KMS-11 (cell line): ENCODE measurements around the gene ACOX2.

ENCODE experiments used
- H2AFZ ChIP-seq: fragments of 200-600 bp; sonication (generic); 2 replicates; pipeline ENCODE4 v1.6.1; 2016; ENCODE audit warnings: antibody characterized with exemption, mixed run types, low read depth
- H3K27ac ChIP-seq: fragments of 200-600 bp; sonication (generic); 2 replicates; pipeline ENCODE4 v1.6.1; 2016; ENCODE audit warnings: mild to moderate bottlenecking, mixed run types
- H3K27me3 ChIP-seq: fragments of 200-600 bp; sonication (generic); 2 replicates; pipeline ENCODE4 v1.6.1; 2017; ENCODE audit warnings: mild to moderate bottlenecking, low read depth, mixed run types, moderate library complexity; ENCODE audit not compliant: insufficient read depth
- H3K36me3 ChIP-seq: fragments of 200-600 bp; sonication (generic); 2 replicates; pipeline ENCODE4 v1.6.1; 2017; ENCODE audit warnings: mild to moderate bottlenecking, mixed run types; ENCODE audit not compliant: insufficient read depth
- H3K4me1 ChIP-seq: fragments of 200-600 bp; sonication (generic); 2 replicates; pipeline ENCODE4 v1.6.1; 2016; ENCODE audit warnings: mild to moderate bottlenecking, low read depth, mixed run types; ENCODE audit not compliant: poor library complexity, severe bottlenecking
- H3K4me2 ChIP-seq: fragments of 200-600 bp; sonication (generic); 2 replicates; pipeline ENCODE4 v1.7.0; 2016; ENCODE audit warnings: mild to moderate bottlenecking, mixed run types
- H3K4me3 ChIP-seq: fragments of 200-600 bp; sonication (generic); IDR thresholded peaks from 2 replicates; pipeline ENCODE4 v1.6.1; 2017; ENCODE audit warnings: low read depth, low read length, mixed read lengths; ENCODE audit not compliant: insufficient read depth
- H3K79me2 ChIP-seq: fragments of 200-600 bp; sonication (generic); 2 replicates; pipeline ENCODE4 v1.6.1; 2016; ENCODE audit warnings: low read depth, mixed run types; ENCODE audit not compliant: insufficient read depth
- H3K9ac ChIP-seq: fragments of 200-600 bp; sonication (generic); 2 replicates; pipeline ENCODE4 v1.6.1; 2016; ENCODE audit warnings: mild to moderate bottlenecking, mixed run types
- H4K20me1 ChIP-seq: fragments of 200-600 bp; sonication (generic); 2 replicates; pipeline ENCODE4 v1.6.1; 2016; ENCODE audit warnings: mild to moderate bottlenecking, mixed run types; ENCODE audit not compliant: insufficient read depth
- CTCF ChIP-seq: fragments of 200-600 bp; sonication (generic); conservative IDR thresholded peaks from 2 replicates; pipeline ENCODE4 v1.6.1; 2017; ENCODE audit warnings: low read depth, mild to moderate bottlenecking, antibody characterized with exemption, low read length, moderate library complexity, mixed read lengths

The ACOX2 gene

GRCh38 chr3:58488967-58489366, 48.0 kb downstream of the ACOX2 start:
- Histone ChIP-seq H4K20me1 (no peaks in the 10 kb centered on the region), H3K79me2 (peaks cover 14% of the 10 kb centered on the region; the same call in 1 of the 2 replicates), H3K9ac (no peak overlapping the region), H3K36me3 (no peaks in the 10 kb centered on the region), H3K4me3 (no peak overlapping the region), H3K4me2 (no peak overlapping the region), H3K27ac (no peak overlapping the region), H3K27me3 (no peaks in the 10 kb centered on the region), H2AFZ (no peak overlapping the region), H3K4me1 (peaks cover 9% of the 10 kb centered on the region)
- no peak for TF ChIP-seq CTCF

GRCh38 chr3:58487140-58487886, 49.7 kb downstream of the ACOX2 start:
- Histone ChIP-seq H3K4me3 (no peak overlapping the region), H3K36me3 (no peaks in the 10 kb centered on the region), H3K79me2 (no peaks in the 10 kb centered on the region), H3K4me1 (peaks cover 16% of the 10 kb centered on the region), H3K27ac (no peak overlapping the region), H2AFZ (no peak overlapping the region), H3K9ac (no peak overlapping the region), H4K20me1 (no peaks in the 10 kb centered on the region), H3K27me3 (no peaks in the 10 kb centered on the region), H3K4me2 (no peak overlapping the region)
- no peak for TF ChIP-seq CTCF

DNA sequence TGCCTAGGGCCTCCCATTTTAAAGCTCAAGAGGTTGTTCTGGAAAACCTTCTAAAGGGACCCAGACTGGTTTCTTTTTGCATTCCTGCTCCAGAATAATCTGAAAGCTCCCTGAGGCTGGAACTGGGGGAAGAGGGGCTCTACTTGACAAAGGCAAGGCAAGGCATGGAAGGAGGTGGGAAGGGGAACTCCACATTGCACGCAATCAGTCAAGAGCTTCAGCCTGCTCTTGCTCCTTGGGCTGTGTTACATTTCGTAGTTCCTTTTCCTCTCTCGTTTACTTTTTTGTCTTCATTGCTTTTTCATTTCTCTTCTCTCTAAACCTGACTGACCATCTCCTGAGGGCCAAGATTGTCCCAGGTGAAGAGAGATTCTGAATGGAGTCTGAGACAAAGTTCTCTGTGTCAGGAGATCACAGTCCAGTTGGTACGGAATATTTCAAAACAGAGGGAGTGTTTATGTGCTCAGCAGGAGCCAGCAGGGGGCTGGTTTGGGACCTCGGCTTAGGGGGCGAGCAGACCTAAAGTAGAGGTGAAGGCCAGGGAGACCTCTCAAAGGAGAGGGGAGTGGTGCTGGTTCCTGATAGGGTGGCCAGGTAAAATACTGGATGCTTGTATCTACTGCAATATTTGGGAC, 51.1 kb downstream of the ACOX2 start:
- H3K4me3 ChIP-seq = no peak overlapping the region

GRCh38 chr3:58484722-58485069, 52.3 kb downstream of the ACOX2 start:
- TF ChIP-seq CTCF = no peak
- H2AFZ ChIP-seq = no peak overlapping the region
- H3K4me3 ChIP-seq = no peak overlapping the region
- H3K9ac ChIP-seq = no peak overlapping the region
- no peaks in the 10 kb centered on the region for H3K27me3 ChIP-seq
- no peak overlapping the region for H3K27ac ChIP-seq
- no peak overlapping the region for H3K4me2 ChIP-seq
- no peaks in the 10 kb centered on the region for H4K20me1 ChIP-seq
- H3K4me1 ChIP-seq = peaks cover 18% of the 10 kb centered on the region
- H3K79me2 ChIP-seq = no peaks in the 10 kb centered on the region
- H3K36me3 ChIP-seq = no peaks in the 10 kb centered on the region

More for the DNA sequence above, 51.1 kb downstream of the ACOX2 start:
- Histone ChIP-seq H3K4me2 (no peak overlapping the region), H3K9ac (no peak overlapping the region), H2AFZ (no peak overlapping the region), H3K27me3 (no peaks in the 10 kb centered on the region), H3K4me1 (peaks cover 18% of the 10 kb centered on the region), H3K79me2 (no peaks in the 10 kb centered on the region), H4K20me1 (no peaks in the 10 kb centered on the region), H3K27ac (no peak overlapping the region), H3K36me3 (no peaks in the 10 kb centered on the region)
- TF ChIP-seq CTCF = no peak
